ENCODE data around the gene COMMD1. TPM values are rescaled to one million over a fixed set of nuclear protein-coding genes. Genes with fewer than 3 reads are reported as not detected.

Gene COMMD1
- polyA plus RNA-seq, 1 of the 3 experiments (the other 2 are of a cell fraction): 32.5 TPM

DNA sequence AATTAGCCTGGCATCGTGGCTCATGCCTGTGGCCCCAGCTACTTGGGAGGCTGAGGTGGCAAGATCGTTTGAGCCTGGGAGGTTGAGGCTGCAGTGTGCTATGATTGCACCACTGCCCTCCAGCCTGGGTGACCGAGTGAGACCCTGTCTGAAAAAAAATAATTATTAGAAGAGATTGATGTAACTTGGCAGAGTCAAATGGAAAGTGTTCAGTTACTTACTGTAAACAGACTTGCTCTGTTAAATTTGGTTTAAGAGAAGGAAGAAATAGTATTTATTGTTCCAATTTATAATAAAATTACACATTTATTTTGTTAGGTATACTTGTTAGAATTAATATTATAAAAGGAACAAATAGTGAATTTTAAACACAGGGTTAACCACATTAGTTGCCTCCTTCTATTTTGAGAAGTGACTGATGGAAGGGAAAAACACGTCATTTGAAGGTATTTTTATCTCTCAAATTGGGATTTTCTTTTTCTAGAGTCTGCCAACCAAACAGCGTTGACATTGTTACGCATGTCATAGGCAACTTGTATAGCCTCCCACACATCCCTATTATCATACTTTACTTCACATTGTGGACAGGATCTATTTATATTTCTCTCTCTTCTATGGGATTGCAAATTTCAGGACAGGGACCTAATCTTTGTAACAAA lies 171.6 kb downstream of the COMMD1 start:
- DNase-seq: no peak
- Histone ChIP-seq H3K4me2 (no peak overlapping the region), H3K79me2 (ENCODE audit: insufficient read depth) (no peaks in the 10 kb centered on the region), H3K4me1 (ENCODE audit: control insufficient read depth in 1 of 2, insufficient read depth in 2 of 2, low read depth in 1 of 2, low read length in 1 of 2) (no peaks in the 10 kb centered on the region; a peak in 1 of 4 replicates), H2AFZ (ENCODE audit: low read depth) (no peak overlapping the region), H3K4me3 (ENCODE audit: low read depth in 2 of 2, low read length in 1 of 2) (no peak overlapping the region), H3K9ac (no peak overlapping the region), H3K36me3 (replicated peaks in 1 of 2; ENCODE audit: control insufficient read depth in 1 of 2, insufficient read depth in 2 of 2, low read length in 1 of 2) (no peaks in the 10 kb centered on the region), H4K20me1 (ENCODE audit: insufficient read depth) (no peaks in the 10 kb centered on the region), H3F3A (replicated peaks; ENCODE audit: insufficient read depth) (no peaks in the 10 kb centered on the region), H3K9me2 (no peaks in the 10 kb centered on the region), H3K9me3 (no peaks in the 10 kb centered on the region), H3K27ac (ENCODE audit: low read depth in 2 of 2, low read length in 1 of 2) (no peak overlapping the region), H3K27me3 (ENCODE audit: insufficient read depth) (no peaks in the 10 kb centered on the region)
- CTCF ChIA-PET: interaction anchor here (0.6 kb wide), 1 partner anchor 14 kb away, joined by 3 read pairs; no protein-coding TSS in a partner anchor
- TF ChIP-seq MEF2A (IDR thresholded peaks at IDR 0.05; ENCODE audit: borderline replicate concordance, low read depth) (no peak), TAF1 (IDR thresholded peaks at IDR 0.05; ENCODE audit: borderline replicate concordance, low read depth, low read length) (no peak), EP300 (IDR thresholded peaks at IDR 0.05; ENCODE audit: borderline replicate concordance in 1 of 2, low read depth in 1 of 2, low read length in 1 of 2) (no peak), ELF1 (IDR thresholded peaks at IDR 0.05) (no peak), SMC3 (IDR thresholded peaks at IDR 0.05; ENCODE audit: low read depth, low read length) (no peak), GABPA (IDR thresholded peaks at IDR 0.05; ENCODE audit: low read depth) (no peak), POLR2AphosphoS5 (IDR thresholded peaks at IDR 0.05; ENCODE audit: low read depth, low read length) (no peak), CHD2 (IDR thresholded peaks at IDR 0.05; ENCODE audit: low read length, partially characterized antibody) (no peak), YY1 (IDR thresholded peaks at IDR 0.05; ENCODE audit: low read depth) (no peak), NFIC (IDR thresholded peaks at IDR 0.05; ENCODE audit: borderline replicate concordance) (no peak), TCF12 (IDR thresholded peaks at IDR 0.05) (no peak), TEAD4 (IDR thresholded peaks at IDR 0.05; ENCODE audit: borderline replicate concordance, insufficient read depth) (no peak), FOXJ3 (CRISPR knock-in tag; IDR thresholded peaks at IDR 0.05) (no peak), GATA2 (CRISPR knock-in tag; IDR thresholded peaks at IDR 0.05) (no peak), RAD21 (IDR thresholded peaks at IDR 0.05; ENCODE audit: low read length) (no peak), FOXM1 (IDR thresholded peaks at IDR 0.05; ENCODE audit: low read depth) (no peak), REST (IDR thresholded peaks at IDR 0.05; ENCODE audit: low read depth, low read length) (no peak), JUND (IDR thresholded peaks at IDR 0.05) (no peak)
- TF ChIP-seq, protein P1, sequence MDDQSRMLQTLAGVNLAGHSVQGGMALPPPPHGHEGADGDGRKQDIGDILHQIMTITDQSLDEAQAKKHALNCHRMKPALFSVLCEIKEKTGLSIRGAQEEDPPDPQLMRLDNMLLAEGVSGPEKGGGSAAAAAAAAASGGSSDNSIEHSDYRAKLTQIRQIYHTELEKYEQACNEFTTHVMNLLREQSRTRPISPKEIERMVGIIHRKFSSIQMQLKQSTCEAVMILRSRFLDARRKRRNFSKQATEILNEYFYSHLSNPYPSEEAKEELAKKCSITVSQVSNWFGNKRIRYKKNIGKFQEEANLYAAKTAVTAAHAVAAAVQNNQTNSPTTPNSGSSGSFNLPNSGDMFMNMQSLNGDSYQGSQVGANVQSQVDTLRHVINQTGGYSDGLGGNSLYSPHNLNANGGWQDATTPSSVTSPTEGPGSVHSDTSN (IDR thresholded peaks at IDR 0.05): no peak
- TF ChIP-seq, protein P2, sequence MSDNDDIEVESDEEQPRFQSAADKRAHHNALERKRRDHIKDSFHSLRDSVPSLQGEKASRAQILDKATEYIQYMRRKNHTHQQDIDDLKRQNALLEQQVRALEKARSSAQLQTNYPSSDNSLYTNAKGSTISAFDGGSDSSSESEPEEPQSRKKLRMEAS (IDR thresholded peaks at IDR 0.05; ENCODE audit: low read depth): no peak
- POLR2A ChIA-PET: no interaction called here
- WGBS (ENCODE audit: low lambda C conversion rate): 89% methylated on average over 6 of the region's 6 CpGs
